NCI-H128 (cell line): ENCODE results near the gene MSI2.

Source experiments
- DNase-seq: peaks from one replicate; lab custom pipeline; 2025; ENCODE audit not compliant: unreplicated experiment; lab: John Stamatoyannopoulos, UW

Gene MSI2

GRCh38 chr17:57670769-57671569 lies 414.6 kb downstream of the MSI2 start:
- DNase-seq = no peak

DNA sequence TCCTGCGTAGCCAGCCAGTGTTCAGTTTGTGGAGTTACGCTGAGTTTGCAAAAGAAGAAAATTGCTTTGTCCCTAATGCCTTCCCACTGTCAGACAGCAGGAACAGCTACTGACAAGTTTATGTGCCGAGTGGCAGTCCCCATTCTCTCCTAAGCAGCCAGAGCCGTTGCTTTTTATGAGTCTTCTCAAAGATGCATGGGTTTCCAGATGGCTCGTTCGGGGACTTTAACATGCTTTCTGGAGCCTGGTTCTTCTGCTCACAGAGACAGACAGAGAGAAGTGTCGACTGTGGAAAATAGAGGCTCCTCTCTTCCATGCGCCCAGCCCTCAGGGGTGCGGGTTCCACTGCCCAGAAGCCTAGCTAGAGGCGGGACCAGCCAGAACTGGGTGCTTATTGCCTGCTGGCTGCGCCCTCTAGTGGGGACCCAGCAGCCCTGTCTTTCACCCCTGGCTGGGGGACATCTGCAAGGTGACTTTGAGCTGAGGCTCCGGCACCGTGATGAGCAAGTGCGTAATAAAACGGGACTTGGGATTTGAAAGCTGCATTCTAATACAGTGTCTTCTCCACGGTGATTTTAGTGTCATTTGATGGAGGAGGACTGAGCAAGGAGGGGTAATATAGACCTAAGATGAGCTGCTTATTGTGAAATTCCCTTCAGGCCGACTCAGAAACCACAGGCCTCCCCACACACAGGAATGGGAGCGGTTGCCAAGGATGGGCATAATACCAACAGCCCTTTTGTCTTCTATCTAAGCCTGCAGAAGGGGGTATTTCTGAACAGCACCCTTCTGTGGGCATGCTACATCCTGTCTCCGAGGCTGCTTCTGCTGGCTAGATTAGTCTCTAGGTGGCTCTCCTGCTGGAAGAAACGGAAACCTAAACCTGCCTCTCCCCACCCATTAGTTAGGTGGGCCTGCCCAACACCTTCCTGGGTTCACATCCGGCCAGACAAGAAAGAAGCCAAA lies 415.6 kb downstream of the MSI2 start:
- DNase-seq = peak; percentile 5

- no peak for DNase-seq
These were observed 416.6 kb downstream of the MSI2 start for GRCh38 chr17:57672971-57673370.

DNA sequence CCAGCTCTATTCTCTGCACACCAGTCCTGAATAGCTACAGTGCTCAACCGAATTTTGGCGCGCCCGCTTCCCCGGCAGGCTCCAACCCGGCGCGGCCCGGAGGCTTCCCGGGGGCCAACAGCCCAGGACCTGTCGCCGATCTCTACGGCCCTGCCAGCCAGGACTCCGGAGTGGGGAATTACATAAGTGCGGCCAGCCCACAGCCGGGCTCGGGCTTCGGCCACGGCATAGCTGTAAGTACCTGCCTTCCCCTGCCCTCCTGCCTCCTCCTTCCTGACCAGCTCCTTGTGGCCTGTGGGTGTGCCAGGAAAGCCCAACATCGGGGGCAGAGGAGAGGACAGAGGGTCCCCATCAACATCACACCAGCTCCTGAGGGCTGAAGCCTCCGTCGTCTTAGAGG lies 418.6 kb downstream of the MSI2 start:
- no peak for DNase-seq

GRCh38 chr17:57675427-57676387 lies 419.4 kb downstream of the MSI2 start:
- DNase-seq = no peak

GRCh38 chr17:57676543-57676942 lies 420.2 kb downstream of the MSI2 start:
- no peak for DNase-seq

DNA sequence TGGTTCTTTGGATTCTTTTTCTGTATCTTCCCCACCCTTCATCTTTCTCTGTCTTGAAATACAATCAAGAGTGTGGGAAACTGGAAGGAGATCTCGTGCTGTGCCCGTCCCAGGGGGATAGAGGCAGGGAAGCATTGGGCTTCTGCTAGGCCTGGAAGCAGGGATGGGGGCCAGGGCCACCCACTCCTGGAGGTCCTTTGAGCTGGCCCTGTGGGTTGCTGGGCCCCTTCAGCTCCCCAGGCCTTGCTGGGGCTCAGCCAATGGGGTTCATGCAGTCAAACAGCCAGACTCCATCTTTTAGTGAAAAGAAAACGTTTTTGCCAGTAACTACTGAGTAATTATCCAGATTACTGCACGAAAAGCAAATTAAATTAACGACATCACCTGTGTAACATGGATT lies 421.0 kb downstream of the MSI2 start:
- no peak for DNase-seq

DNA sequence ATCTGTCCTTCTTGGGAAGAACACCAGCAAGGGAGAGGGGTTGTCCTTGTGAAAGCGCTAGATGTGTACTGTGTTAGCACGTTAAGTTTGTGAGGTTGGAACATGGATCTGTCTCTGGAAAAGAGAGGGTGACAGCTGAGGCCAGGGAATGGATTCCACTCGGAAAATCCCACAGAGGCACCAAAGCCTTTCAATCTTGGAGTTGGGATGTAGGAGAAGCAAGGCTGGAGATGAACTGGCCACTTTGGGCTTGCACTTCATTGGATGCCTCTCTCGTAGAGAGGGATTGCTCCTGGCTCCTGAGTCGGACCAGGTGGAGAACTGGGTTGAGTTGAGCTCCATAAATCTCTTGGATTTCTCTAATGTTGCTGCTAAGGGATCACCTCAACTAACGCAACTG lies 421.5 kb downstream of the MSI2 start:
- no peak for DNase-seq

GRCh38 chr17:57678393-57678792 lies 422.1 kb downstream of the MSI2 start:
- no peak for DNase-seq

GRCh38 chr17:57679356-57679755 lies 423.0 kb downstream of the MSI2 start:
- DNase-seq = no peak

DNA sequence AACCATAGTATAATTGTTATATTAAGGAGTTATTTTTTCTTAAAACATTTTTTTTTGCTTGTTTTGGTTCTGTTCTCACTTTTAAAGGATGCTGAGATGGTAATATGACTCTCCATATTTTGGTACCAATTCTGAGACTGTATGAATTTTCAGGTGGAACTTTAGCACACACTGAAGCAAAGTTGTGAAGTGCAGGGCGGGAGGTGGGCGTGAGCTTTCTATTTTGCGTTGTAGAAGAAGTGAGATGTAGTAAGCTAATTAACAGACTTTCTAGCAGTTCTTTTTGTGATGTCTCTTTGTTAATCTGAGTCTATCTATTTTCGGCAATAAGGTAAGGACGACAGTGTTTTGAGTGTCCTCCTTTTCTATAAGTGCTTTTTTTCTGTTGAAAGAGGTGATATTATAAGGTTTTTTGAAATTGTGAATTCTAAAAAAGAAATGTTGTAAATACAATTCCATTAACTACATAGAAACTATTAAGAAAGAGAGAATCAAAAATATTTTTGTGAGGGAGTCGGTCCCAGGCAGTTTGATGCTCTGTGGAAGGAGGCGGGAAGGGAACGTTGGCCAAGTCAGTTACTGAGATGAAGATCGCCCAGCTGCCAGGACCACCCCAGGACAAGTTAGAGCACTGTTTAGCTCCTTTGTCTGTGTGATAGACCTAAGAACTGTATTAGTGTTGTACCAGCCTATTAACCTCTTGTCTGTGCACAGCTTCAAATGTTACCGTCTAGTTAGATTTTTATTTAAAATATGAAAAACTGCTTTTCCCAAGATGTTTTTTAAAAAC lies 423.8 kb downstream of the MSI2 start:
- no peak for DNase-seq

DNA sequence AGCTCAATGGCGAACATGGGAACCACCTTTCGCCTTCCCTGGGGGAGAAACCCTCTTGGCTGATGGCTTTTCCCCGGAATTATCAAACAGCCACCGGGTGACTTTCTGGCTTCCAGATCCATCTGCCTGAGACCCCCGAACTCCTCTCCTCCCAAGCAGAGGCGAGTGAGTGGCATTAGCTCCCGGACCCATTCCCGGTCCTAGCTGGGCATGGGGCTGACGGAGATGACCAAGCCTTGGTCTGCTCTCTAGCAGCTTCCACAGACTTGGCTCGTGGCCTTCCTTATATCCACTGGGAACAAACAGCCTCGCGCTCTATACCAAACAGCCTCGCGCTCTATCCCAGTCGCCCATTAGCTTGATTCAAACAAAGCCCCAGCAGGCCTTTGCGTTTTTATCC lies 426.4 kb downstream of the MSI2 start:
- DNase-seq = no peak

DNA sequence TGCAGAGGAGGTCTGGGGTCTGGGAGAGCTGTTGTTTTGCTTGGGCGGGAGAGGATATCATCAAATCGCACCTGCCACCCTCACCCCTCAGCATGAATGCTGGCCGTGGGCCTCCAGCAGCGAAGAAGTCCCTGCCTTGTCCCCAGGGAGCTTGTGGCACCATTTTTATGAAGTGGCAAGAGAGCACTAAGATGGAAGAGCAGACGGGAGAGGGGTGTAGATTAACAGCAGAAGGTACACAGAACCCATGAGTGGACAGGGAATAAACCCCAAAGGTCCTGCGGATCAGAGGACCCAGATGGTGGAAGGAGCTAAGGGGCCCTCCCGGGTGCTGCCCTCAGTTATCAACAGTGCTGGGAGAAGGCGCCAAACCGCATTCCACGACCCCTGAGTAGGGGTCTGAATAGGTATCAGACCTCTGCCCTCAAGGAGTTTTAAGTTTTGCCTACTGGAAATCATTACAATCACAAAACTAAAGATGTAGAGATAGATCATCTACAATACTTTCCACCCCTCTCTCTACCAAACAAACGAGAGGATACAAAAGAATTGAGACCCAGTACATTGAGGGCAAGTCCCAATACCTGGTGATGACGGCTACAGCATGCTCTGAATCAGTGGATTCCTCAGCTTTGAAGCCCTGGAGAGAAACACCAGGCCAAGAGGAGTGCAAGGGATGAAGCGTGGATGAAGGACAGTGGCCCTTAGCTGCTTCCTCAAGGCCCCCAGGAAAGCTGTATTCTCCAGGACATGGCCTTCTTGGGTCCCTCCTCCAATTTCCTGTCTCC lies 428.6 kb downstream of the MSI2 start:
- DNase-seq = no peak

DNA sequence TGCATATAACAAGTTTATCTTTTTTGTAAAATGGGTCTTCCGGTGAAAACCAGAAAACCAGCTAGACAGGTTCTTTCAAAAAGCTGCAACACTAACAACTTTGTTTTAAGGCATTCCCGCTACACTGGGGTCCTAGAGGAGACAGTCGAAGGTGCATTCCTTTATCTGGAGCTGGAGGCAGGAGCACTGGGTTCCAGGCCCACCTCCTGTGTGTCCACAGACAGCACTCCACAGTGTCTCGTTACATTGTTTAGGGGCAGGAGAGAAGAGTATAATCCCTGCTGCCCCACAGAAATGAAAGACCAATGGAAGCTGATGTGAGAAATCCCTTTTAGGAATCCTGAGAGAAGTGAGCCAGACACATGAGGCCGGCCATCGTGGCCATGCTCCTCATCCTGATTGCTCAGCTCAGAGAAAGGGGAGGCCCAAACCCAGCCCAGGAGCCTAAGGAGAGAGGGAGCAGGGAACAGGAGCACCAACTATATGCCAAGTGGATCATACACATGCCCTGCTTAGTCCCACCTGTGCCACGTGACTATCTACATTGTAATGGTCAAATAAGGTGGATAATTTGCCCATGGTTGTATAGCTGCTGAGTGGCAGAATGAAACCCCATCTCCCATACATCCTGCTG lies 429.3 kb downstream of the MSI2 start:
- no peak for DNase-seq

DNA sequence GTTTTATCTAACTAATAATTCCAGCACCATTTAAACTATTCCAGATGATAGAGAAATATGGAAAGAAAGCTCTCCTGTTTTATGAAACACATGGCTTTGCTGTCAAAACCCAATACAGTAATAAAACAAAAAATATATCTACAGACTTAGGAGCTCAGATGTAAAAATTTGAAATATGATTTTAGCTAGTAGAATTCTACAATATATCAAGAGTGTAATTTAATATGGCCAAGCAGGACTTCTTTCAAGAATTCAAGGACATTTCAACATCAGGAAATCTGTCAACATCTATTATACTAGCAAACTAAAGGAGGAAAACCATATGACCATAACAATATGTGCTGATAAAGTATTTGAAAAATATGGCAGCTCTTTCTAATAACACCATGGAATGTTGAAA lies 431.3 kb downstream of the MSI2 start:
- DNase-seq = no peak

DNA sequence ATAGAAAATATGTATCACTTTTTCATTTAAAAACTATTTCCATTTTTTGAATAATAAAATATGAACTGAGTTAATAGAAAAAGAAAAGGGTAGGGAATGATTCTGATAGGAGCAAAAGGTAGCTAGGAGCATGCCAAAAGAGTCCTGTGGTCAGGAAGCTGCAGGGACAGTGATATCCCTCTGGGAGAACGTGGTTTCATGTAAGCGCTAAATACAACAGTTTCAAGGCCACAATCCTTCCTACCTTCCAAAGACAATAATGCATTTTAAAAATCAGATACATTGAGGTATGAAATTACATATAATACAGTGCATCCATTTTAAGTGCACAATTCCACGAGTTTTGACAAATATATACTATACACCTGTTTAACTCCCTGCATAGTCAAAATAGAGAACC lies 432.9 kb downstream of the MSI2 start:
- no peak for DNase-seq

DNA sequence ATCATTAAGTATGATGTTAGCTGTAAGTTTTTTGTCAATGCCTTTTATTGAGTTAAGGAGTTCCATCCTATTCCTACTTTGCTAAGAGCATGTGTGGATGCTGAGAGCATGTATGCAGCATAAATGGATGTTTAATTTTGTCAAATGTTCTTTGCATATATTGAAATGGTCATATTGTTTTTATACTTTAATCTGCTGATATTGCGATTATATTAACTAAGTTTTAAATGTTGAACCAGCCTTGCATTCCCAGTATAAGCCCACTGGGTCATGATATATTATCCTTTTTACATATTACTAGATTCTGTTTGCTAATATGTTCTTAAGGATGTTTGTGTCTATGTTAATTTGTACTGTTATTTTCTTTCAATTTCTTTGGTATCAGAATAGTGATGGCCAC lies 435.6 kb downstream of the MSI2 start:
- DNase-seq = no peak

- no peak for DNase-seq
These were observed 436.4 kb downstream of the MSI2 start for GRCh38 chr17:57692770-57693169.

DNA sequence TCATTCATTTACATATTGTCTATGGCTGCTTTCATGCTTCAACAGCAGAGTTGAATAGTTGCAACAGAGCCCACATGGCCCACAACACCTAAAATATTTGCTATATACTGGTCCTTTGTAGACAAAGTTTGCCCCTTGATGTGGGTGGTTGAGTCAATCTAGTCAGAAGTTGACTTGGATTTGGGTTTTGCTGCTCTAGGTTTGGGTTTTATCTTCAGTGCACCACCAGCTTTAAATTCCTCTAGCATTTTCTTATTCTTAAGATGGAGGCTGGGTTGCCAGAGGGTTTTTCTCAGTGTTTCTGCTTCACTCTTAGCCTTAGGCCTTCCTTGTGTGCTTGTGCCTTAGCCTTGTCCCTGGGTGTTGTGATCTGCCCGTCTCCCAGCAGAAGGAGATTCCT lies 437.7 kb downstream of the MSI2 start:
- no peak for DNase-seq
